Fibroblast of lung (primary cell): Measurements from ENCODE around the gene EDARADD. TPM values are rescaled to one million over a fixed set of nuclear protein-coding genes. Genes with fewer than 3 reads are reported as not detected.

Source experiments
- DNase-seq, 2 donors: peaks; one replicate each; pipeline versions ENCODE4 v3.0.0 to v3.0.0-alpha.2; 2010; ENCODE audit warnings: low read depth in 2 of 2
- H2AFZ ChIP-seq: 2 replicates; pipeline ENCODE4 v1.5.1; 2012; ENCODE audit warnings: low read length, control low read depth, inconsistent platforms
- H3K27ac ChIP-seq: 2 replicates; pipeline ENCODE4 v1.5.1; 2011; ENCODE audit warnings: low read length, control low read depth; ENCODE audit not compliant: insufficient read depth
- H3K27me3 ChIP-seq: 2 replicates; pipeline ENCODE4 v1.5.1; 2011; ENCODE audit warnings: mild to moderate bottlenecking, low read length; ENCODE audit not compliant: control insufficient read depth, insufficient read depth
- H3K36me3 ChIP-seq: 2 replicates; pipeline ENCODE4 v1.5.1; 2011; ENCODE audit warnings: low read length; ENCODE audit not compliant: control insufficient read depth, insufficient read depth
- H3K4me1 ChIP-seq: 2 replicates; pipeline ENCODE4 v1.5.1; 2011; ENCODE audit warnings: low read length; ENCODE audit not compliant: control insufficient read depth, insufficient read depth; ENCODE audit errors: extremely low read depth
- H3K4me2 ChIP-seq: 2 replicates; pipeline ENCODE4 v1.5.1; 2011; ENCODE audit warnings: low read length, control low read depth; ENCODE audit not compliant: insufficient read depth; ENCODE audit errors: extremely low read depth
- H3K4me3 ChIP-seq, 4 experiments: fragments of 200-600 bp in 1 of 4; sonication (generic) in 1 of 4; replicated peaks in 1 of 4; 2 replicates each; pipeline ENCODE4 v1.5.1; 2011 to 2016; ENCODE audit warnings: low read length in 4 of 4, low read depth in 3 of 4, mild to moderate bottlenecking in 3 of 4, control low read depth in 2 of 4, inconsistent platforms in 1 of 4, mixed read lengths in 1 of 4; ENCODE audit not compliant: insufficient read depth in 1 of 4; ENCODE audit errors: control extremely low read depth in 1 of 4
- H3K79me2 ChIP-seq: 2 replicates; pipeline ENCODE4 v1.5.1; 2012; ENCODE audit warnings: mild to moderate bottlenecking, low read length, inconsistent platforms; ENCODE audit not compliant: control insufficient read depth, insufficient read depth
- H3K9ac ChIP-seq: 2 replicates; pipeline ENCODE4 v1.5.1; 2011; ENCODE audit warnings: mild to moderate bottlenecking, low read length, control low read depth; ENCODE audit not compliant: insufficient read depth
- H3K9me3 ChIP-seq: 2 replicates; pipeline ENCODE4 v1.5.1; 2012; ENCODE audit warnings: low read depth, low read length; ENCODE audit not compliant: control insufficient read depth, insufficient read depth
- H4K20me1 ChIP-seq: 2 replicates; pipeline ENCODE4 v1.5.1; 2011; ENCODE audit warnings: low read length; ENCODE audit not compliant: control insufficient read depth, insufficient read depth; ENCODE audit errors: extremely low read depth
- CTCF ChIP-seq, 2 donors: IDR thresholded peaks in 1 of 2; conservative IDR thresholded peaks in 1 of 2; 1 replicate in 1 of 2; 2 replicates in 1 of 2; pipeline ENCODE4 v1.5.1; 2011 to 2012; ENCODE audit warnings: low read length in 2 of 2, control low read depth in 1 of 2, inconsistent platforms in 1 of 2, low read depth in 1 of 2, mild to moderate bottlenecking in 1 of 2
- EZH2 ChIP-seq: IDR thresholded peaks from 2 replicates; pipeline ENCODE4 v1.5.1; 2012; ENCODE audit warnings: low read length, control low read depth, mild to moderate bottlenecking; ENCODE audit errors: missing control alignments
- polyA plus RNA-seq, 2 donors: library from polyadenylated mRNA; depleted of rRNA in 1 of 2; stranded (reverse) in 1 of 2; unstranded in 1 of 2; fragments of >200 nt; gene quantifications; 2 replicates each; pipeline ENCODE4 v1.2.1, GENCODE V29; 2011 to 2012; ENCODE audit warnings: missing spikeins in 1 of 2
- total RNA-seq: library from RNA; depleted of rRNA; stranded (reverse); fragments of >200 nt; gene quantifications from 2 replicates; pipeline ENCODE4 v1.2.1, GENCODE V29; 2014

The EDARADD gene
- total and polyA plus RNA-seq, 2 donors (not counting 1 experiment from before 2014, with no cell fraction given) = not detected

- no peaks in the 10 kb centered on the region for H4K20me1 ChIP-seq
- TF ChIP-seq EZH2 (no peak), CTCF (conservative IDR thresholded peaks at IDR 0.05 in 1 of 2, IDR thresholded peaks at IDR 0.05 in 1 of 2; ENCODE audit: low read depth in 1 of 2, low read length in 2 of 2) (no peak)
- no peak overlapping the region for H3K9ac ChIP-seq
- H3K4me1 ChIP-seq = no peaks in the 10 kb centered on the region
- H3K79me2 ChIP-seq = no peaks in the 10 kb centered on the region
- no peak overlapping the region for H3K27ac ChIP-seq
- H3K4me3 ChIP-seq = no peak overlapping the region
- no peak overlapping the region for H3K4me2 ChIP-seq
- no peaks in the 10 kb centered on the region for H3K9me3 ChIP-seq
- DNase-seq = no peak
- no peaks in the 10 kb centered on the region for H3K36me3 ChIP-seq
- no peaks in the 10 kb centered on the region for H3K27me3 ChIP-seq
- H2AFZ ChIP-seq = no peak overlapping the region
Measured at GRCh38 chr1:236497908-236498307, 103.8 kb downstream of the EDARADD start.

- Histone ChIP-seq H4K20me1 (no peaks in the 10 kb centered on the region), H3K4me2 (no peak overlapping the region)
- TF ChIP-seq EZH2 = no peak
- TF ChIP-seq CTCF (conservative IDR thresholded peaks at IDR 0.05 in 1 of 2, IDR thresholded peaks at IDR 0.05 in 1 of 2; ENCODE audit: low read depth in 1 of 2, low read length in 2 of 2) = no peak
Measured at GRCh38 chr1:236501093-236501492, 107.0 kb downstream of the EDARADD start.

GRCh38 chr1:236502579-236502971 is 108.5 kb downstream of the EDARADD start:
- no peak overlapping the region for H3K27ac ChIP-seq
- no peaks in the 10 kb centered on the region for H3K4me1 ChIP-seq
- no peak overlapping the region for H3K9ac ChIP-seq
- TF ChIP-seq EZH2 = no peak
- no peak for TF ChIP-seq CTCF (conservative IDR thresholded peaks at IDR 0.05 in 1 of 2, IDR thresholded peaks at IDR 0.05 in 1 of 2; ENCODE audit: low read depth in 1 of 2, low read length in 2 of 2)
- no peaks in the 10 kb centered on the region for H3K27me3 ChIP-seq
- no peaks in the 10 kb centered on the region for H4K20me1 ChIP-seq
- peak in 1 of 2 donors; percentile 56 for DNase-seq
- H3K79me2 ChIP-seq = no peaks in the 10 kb centered on the region
- no peaks in the 10 kb centered on the region for H3K9me3 ChIP-seq
- peak overlapping the region; percentile 87 for H2AFZ ChIP-seq
- H3K4me2 ChIP-seq = peak overlapping the region; percentile 35
- no peaks in the 10 kb centered on the region for H3K36me3 ChIP-seq
- H3K4me3 ChIP-seq = no peak overlapping the region

More at GRCh38 chr1:236501093-236501492, 107.0 kb downstream of the EDARADD start:
- no peak for DNase-seq
- Histone ChIP-seq H3K9ac (no peak overlapping the region), H3K36me3 (no peaks in the 10 kb centered on the region), H3K4me3 (no peak overlapping the region), H3K9me3 (no peaks in the 10 kb centered on the region), H2AFZ (no peak overlapping the region), H3K79me2 (no peaks in the 10 kb centered on the region), H3K27ac (no peak overlapping the region), H3K4me1 (no peaks in the 10 kb centered on the region), H3K27me3 (no peaks in the 10 kb centered on the region)
